DMS79 (cell line): ENCODE data around the gene ST6GAL1.
"Not testable (repeated sequence)": the region's sequence is repeated elsewhere in the genome, so short reads cannot be mapped to it uniquely, and the experiment has no call there.

Experiments used
- DNase-seq: peaks from one replicate; lab custom pipeline; 2025; lab: John Stamatoyannopoulos, UW

The ST6GAL1 gene

GRCh38 chr3:186930143-186930640, at the start of gene ST6GAL1:
ST6GAL1 (plus strand) TSS chr3:186930526; CDS start chr3:187042704, 112,178 bp downstream.
- DNase-seq, result no peak

- no peak for DNase-seq
Measured at GRCh38 chr3:186882150-186882524, 48.2 kb upstream of the ST6GAL1 start.

GRCh38 chr3:186882881-186883685, 47.2 kb upstream of the ST6GAL1 start:
- no peak for DNase-seq

GRCh38 chr3:186883686-186884058, 46.7 kb upstream of the ST6GAL1 start:
- no peak for DNase-seq

GRCh38 chr3:186884868-186885267, 45.5 kb upstream of the ST6GAL1 start:
- DNase-seq, result not testable (repeated sequence)

- no peak for DNase-seq
Measured at GRCh38 chr3:186886202-186886981, 43.9 kb upstream of the ST6GAL1 start.

GRCh38 chr3:186887507-186887938, 42.8 kb upstream of the ST6GAL1 start:
- DNase-seq, result not testable (repeated sequence)

GRCh38 chr3:186888569-186888968, 41.8 kb upstream of the ST6GAL1 start:
- no peak for DNase-seq

GRCh38 chr3:186889698-186890097, 40.6 kb upstream of the ST6GAL1 start:
- not testable (repeated sequence) for DNase-seq

- DNase-seq, result no peak
Measured at GRCh38 chr3:186890911-186891310, 39.4 kb upstream of the ST6GAL1 start.

GRCh38 chr3:186893071-186893470, 37.3 kb upstream of the ST6GAL1 start:
- not testable (repeated sequence) for DNase-seq

GRCh38 chr3:186895406-186895805, 34.9 kb upstream of the ST6GAL1 start:
- no peak for DNase-seq

GRCh38 chr3:186896006-186896405, 34.3 kb upstream of the ST6GAL1 start:
- DNase-seq, result no peak

GRCh38 chr3:186896875-186897274, 33.5 kb upstream of the ST6GAL1 start:
- DNase-seq, result no peak

GRCh38 chr3:186901135-186901734, 29.1 kb upstream of the ST6GAL1 start:
- no peak for DNase-seq

GRCh38 chr3:186902154-186902553, 28.2 kb upstream of the ST6GAL1 start:
- DNase-seq, result no peak

GRCh38 chr3:186902713-186903112, 27.6 kb upstream of the ST6GAL1 start:
- no peak for DNase-seq

GRCh38 chr3:186903676-186904075, 26.6 kb upstream of the ST6GAL1 start:
- not testable (repeated sequence) for DNase-seq

GRCh38 chr3:186907075-186907474, 23.3 kb upstream of the ST6GAL1 start:
- DNase-seq, result not testable (repeated sequence)

GRCh38 chr3:186909078-186909853, 21.1 kb upstream of the ST6GAL1 start:
- no peak for DNase-seq
